Measurements from ENCODE around the gene CYGB. TPM values are rescaled to one million over a fixed set of nuclear protein-coding genes. Genes with fewer than 3 reads are reported as not detected.

Gene CYGB
- total RNA-seq, 2 experiments from 2014 or later = 0.44 to 0.57 TPM

GRCh38 chr17:76574166-76574565, 36.7 kb upstream of the CYGB start:
- Histone ChIP-seq H2AFZ (ENCODE audit: low read length) (no peak overlapping the region), H3K4me1 (ENCODE audit: insufficient read depth, low read length, poor library complexity, severe bottlenecking) (no peaks in the 10 kb centered on the region), H3K4me3 (ENCODE audit: low read depth, low read length, poor library complexity, severe bottlenecking) (no peak overlapping the region), H3K27ac (ENCODE audit: low read depth, low read length, poor library complexity, severe bottlenecking) (no peak overlapping the region), H3K36me3 (ENCODE audit: insufficient read depth, low read length) (no peaks in the 10 kb centered on the region), H3K9me2 (ENCODE audit: insufficient read depth, low read length) (no peaks in the 10 kb centered on the region), H3K9me3 (ENCODE audit: low read length) (no peaks in the 10 kb centered on the region), H3K79me2 (ENCODE audit: insufficient read depth, low read depth, low read length) (no peaks in the 10 kb centered on the region), H4K20me1 (ENCODE audit: insufficient read depth, low read length) (no peaks in the 10 kb centered on the region), H3K4me2 (ENCODE audit: low read length) (no peak overlapping the region)
- intact Hi-C loops (cut with micrococcal nuclease; ENCODE audit: unreplicated experiment) = no loop called here
- ChIA-PET POLR2A (no interaction called here), CTCF (ENCODE audit: unreplicated experiment) (no interaction called here)
- BruUV-seq (replicated peaks) = no TSS peak
- TF ChIP-seq CTCF (conservative IDR thresholded peaks at IDR 0.05; ENCODE audit: low read length) = no peak
- no peak for DNase-seq (ENCODE audit: low spot score)

- no peak overlapping the region for H2AFZ ChIP-seq (ENCODE audit: low read length)
- no peak for TF ChIP-seq CTCF (conservative IDR thresholded peaks at IDR 0.05; ENCODE audit: low read length)
- no peak for TF ChIP-seq EZH2phosphoT487 (IDR thresholded peaks at IDR 0.05; ENCODE audit: borderline replicate concordance, low read depth, low read length)
- no peak overlapping the region for H3K27ac ChIP-seq (ENCODE audit: low read depth, low read length, poor library complexity, severe bottlenecking)
- H3K4me1 ChIP-seq (ENCODE audit: insufficient read depth, low read length, poor library complexity, severe bottlenecking) = no peaks in the 10 kb centered on the region
- ChIA-PET POLR2A (interaction anchor here (1.2 kb wide), 1 partner anchor 41 kb away, joined by 3 read pairs; no protein-coding TSS in a partner anchor), CTCF (ENCODE audit: unreplicated experiment) (no interaction called here)
- no peaks in the 10 kb centered on the region for H3K9me2 ChIP-seq (ENCODE audit: insufficient read depth, low read length)
- no peaks in the 10 kb centered on the region for H3K9me3 ChIP-seq (ENCODE audit: low read length)
- intact Hi-C loops (cut with micrococcal nuclease; ENCODE audit: unreplicated experiment) = no loop called here
- H3K36me3 ChIP-seq (ENCODE audit: insufficient read depth, low read length) = no peaks in the 10 kb centered on the region
- H3K79me2 ChIP-seq (ENCODE audit: insufficient read depth, low read depth, low read length) = no peaks in the 10 kb centered on the region
- no peak overlapping the region for H3K4me3 ChIP-seq (ENCODE audit: low read depth, low read length, poor library complexity, severe bottlenecking)
- H3K4me2 ChIP-seq (ENCODE audit: low read length) = no peak overlapping the region
- no peak for DNase-seq (ENCODE audit: low spot score)
- no peaks in the 10 kb centered on the region for H4K20me1 ChIP-seq (ENCODE audit: insufficient read depth, low read length)
- no TSS peak for BruUV-seq (replicated peaks)
Measured at GRCh38 chr17:76573096-76573495, 35.6 kb upstream of the CYGB start.

- no peak overlapping the region for H3K4me3 ChIP-seq (ENCODE audit: low read depth, low read length, poor library complexity, severe bottlenecking)
- no peaks in the 10 kb centered on the region for H3K79me2 ChIP-seq (ENCODE audit: insufficient read depth, low read depth, low read length)
- TF ChIP-seq CTCF (conservative IDR thresholded peaks at IDR 0.05; ENCODE audit: low read length) (no peak), EZH2phosphoT487 (IDR thresholded peaks at IDR 0.05; ENCODE audit: borderline replicate concordance, low read depth, low read length) (no peak)
- H3K9me2 ChIP-seq (ENCODE audit: insufficient read depth, low read length) = no peaks in the 10 kb centered on the region
- H4K20me1 ChIP-seq (ENCODE audit: insufficient read depth, low read length) = no peaks in the 10 kb centered on the region
- no peak overlapping the region for H2AFZ ChIP-seq (ENCODE audit: low read length)
- no peaks in the 10 kb centered on the region for H3K9me3 ChIP-seq (ENCODE audit: low read length)
- H3K4me1 ChIP-seq (ENCODE audit: insufficient read depth, low read length, poor library complexity, severe bottlenecking) = peaks cover 7% of the 10 kb centered on the region
- no peak for DNase-seq (ENCODE audit: low spot score)
- intact Hi-C loops (cut with micrococcal nuclease; ENCODE audit: unreplicated experiment) = no loop called here
- ChIA-PET POLR2A (interaction anchor here (1.2 kb wide), 1 partner anchor 42 kb away, joined by 3 read pairs; no protein-coding TSS in a partner anchor), CTCF (ENCODE audit: unreplicated experiment) (no interaction called here)
- no peak overlapping the region for H3K4me2 ChIP-seq (ENCODE audit: low read length)
- peaks cover 5% of the 10 kb centered on the region; the same call in 1 of the 2 replicates for H3K36me3 ChIP-seq (ENCODE audit: insufficient read depth, low read length)
- H3K27ac ChIP-seq (ENCODE audit: low read depth, low read length, poor library complexity, severe bottlenecking) = no peak overlapping the region
- no TSS peak for BruUV-seq (replicated peaks)
Measured at GRCh38 chr17:76572201-76572910, 34.8 kb upstream of the CYGB start.
